LoVo (cell line): Measurements from ENCODE around the gene UNC13D.

Source experiments
- DNase-seq: peaks from one replicate; pipeline ENCODE4 v3.0.0-alpha.2; 2016; ENCODE audit warnings: low spot score

Gene UNC13D

DNA sequence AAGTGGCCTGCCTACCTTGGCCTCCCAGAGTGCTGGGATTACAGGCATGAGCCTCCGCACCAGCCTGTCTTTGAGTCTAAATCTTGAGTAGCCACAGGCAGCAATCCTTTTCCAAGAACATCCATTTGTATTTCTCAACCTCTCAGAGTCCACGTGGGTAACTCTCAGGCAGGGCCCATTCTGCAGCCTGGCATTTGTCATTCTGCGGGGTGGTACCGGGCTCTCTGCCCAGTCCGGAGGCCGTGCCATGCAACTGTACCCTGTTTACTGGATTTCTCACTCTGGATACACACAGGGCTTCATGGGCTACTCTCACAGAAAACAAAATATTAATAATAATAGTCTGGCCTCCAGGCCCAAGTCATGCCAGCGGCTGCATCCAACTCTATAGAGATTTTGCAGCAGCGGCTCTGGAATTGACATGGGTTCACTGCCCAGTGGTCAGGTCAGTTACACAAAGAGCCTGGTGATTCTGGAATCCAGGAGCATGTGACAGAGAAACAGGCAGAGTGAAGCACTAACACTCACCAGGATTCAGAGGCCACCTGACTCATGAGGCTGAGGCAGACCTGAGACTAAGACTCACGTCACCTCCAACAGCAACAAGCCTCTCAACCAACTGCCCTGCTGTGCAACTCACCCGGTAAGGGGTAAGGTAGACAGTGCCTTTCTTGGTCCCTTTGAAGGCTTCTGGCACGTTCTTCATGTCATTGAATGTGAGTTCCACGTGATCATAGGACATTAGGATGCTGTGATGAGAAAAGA, 6.9 kb upstream of the UNC13D start:
- DNase-seq, result no peak

GRCh38 chr17:75849724-75850123, 5.5 kb upstream of the UNC13D start:
- DNase-seq, result no peak

DNA sequence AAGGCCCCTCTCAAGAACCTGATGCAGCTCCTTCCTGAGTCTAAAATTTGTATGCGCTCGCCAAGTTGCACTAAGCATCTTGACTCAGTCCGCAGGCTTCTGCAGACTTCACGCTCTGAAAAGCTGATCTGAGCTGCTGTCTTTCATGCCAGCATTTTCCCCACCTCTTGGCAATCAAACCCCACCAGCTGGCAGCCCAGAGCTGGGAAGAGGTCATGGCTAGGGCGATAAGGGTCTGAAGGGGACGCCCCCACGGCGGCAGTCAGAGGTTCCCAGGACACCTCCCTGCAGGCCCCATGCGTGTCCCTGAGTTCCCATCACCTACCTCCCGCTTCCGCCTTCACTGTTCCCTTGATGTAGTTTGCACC, 5.1 kb upstream of the UNC13D start:
- DNase-seq, result no peak

DNA sequence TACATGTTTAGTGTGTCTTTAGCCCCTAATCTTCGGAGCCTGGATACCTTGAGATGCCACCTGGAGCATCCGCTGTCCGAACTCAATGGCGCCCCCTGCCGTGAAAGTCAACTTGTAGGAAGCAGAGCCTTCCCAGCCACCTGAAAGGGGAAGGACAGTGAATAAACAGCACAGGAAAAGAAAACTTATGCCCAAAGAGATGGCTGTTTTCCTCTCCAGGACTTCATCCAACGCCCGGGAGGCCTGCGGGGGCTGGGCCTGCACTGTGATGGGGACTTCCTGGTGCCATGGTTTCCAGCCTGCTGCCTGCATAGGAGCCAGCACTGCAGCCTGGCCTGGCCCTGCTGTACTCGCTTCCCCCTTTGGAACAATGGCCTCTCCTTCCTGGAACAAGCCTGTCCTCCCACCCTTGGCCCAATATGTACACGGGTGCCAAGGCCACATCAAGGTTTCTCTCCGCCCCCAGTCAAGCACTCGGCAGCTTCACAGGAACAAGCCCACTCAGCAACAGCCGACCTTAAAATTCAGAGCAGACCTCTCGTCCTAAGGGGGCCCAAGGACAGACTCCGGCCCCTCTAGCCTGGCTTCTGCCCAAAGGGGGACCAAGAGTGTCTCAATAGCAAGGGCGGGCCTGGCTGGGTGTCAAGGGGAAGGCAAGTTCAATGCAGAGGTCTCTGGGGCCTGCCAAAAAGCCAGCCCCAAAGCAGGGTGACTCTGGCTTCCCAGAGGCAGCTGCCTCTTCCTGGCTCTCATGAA, 4.5 kb upstream of the UNC13D start:
- peak; percentile 58 for DNase-seq

DNA sequence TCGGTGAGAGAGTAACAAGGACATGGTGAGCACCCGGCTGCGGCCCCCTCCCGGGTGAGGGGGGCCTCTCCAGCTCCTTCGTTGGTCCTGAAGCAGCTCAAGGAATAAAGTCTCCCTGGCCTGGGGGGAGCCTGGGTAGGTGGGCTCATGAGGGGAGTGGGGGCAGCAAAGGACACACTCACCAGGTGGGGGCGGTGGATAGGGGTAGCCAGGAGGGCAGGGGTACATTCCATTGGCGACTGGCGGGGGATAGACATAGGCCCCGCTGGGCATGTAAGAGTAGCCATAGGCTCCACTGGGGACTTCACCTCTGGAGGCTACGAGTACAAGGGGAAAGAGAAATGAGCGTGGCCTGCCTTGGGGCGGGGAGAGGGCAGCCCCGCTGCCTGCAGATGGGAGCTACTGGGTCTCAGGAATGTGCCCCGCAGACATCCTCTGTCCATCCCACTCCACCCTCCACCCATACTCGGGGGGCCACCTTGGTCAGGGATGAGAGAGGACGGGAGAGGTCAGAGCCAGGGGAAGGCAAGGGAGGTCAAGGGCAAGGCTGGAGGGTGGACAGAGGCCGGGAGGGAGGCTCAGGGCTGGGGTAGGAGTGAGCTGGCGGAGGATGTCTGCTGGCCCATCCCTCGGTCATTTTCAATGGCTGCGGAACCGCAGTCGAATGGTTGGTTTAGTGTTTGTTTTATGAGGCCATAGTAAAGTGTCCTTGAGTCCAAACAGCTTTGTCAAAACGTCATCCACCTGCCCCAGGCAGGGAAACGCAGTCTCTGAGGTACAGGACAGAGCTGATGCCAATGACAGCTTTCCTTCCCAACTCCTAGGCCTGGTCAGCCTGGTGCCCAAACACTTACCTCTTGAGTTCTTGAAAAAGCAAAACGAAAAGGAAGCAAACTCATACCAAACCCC, 3.7 kb upstream of the UNC13D start:
- no peak for DNase-seq

GRCh38 chr17:75846692-75847613, 2.7 kb upstream of the UNC13D start:
- DNase-seq, result no peak

- peak; percentile 70 for DNase-seq
These were observed 1.9 kb upstream of the UNC13D start for GRCh38 chr17:75845933-75846691.

- peak; percentile 96 for DNase-seq
These were observed 981 bp upstream of the UNC13D start for GRCh38 chr17:75845058-75845711.

- peak; percentile 94 for DNase-seq
These were observed 390 bp upstream of the UNC13D start for GRCh38 chr17:75844530-75845057.

- DNase-seq, result no peak
These were observed 1.1 kb downstream of the UNC13D start for GRCh38 chr17:75842963-75843576.

DNA sequence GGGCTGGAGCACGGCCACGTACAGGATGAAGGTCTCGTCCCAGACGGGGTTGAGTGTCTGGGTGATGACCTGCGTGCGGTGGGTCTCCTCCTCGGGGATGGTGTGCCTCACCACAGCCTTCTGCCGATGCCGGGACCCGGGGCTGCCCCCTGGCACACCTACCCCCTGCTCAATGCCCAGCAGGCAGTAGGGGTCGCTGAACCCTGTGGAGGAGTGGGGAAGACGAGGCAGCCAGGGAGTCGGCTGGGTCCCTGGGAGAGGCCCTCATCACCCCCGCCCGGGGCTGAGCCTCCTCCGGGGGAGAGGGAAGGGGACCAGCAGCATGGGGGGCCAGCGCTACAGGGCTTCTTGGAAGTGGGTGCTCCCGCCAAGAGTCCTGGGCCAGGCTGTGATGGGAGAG, 1.8 kb downstream of the UNC13D start:
- no peak for DNase-seq

DNA sequence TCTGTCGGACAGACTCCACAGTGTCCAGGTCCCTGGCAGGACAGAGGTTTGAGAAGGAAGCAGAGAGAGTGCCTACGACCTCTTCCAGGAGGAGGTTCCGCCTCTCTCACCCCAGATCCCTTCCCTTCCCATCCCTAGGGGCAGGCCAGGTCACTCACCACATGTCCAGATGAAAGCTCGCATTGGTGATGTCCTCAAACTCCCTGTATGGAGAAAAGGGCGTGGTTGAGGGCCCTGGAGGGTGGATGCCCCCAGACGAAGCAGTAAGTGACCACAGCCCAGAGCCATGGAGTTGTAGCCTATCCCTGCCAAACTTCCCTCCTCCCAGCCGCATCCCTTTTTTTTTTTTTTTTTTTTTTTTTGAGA, 3.4 kb downstream of the UNC13D start:
- DNase-seq, result no peak

DNA sequence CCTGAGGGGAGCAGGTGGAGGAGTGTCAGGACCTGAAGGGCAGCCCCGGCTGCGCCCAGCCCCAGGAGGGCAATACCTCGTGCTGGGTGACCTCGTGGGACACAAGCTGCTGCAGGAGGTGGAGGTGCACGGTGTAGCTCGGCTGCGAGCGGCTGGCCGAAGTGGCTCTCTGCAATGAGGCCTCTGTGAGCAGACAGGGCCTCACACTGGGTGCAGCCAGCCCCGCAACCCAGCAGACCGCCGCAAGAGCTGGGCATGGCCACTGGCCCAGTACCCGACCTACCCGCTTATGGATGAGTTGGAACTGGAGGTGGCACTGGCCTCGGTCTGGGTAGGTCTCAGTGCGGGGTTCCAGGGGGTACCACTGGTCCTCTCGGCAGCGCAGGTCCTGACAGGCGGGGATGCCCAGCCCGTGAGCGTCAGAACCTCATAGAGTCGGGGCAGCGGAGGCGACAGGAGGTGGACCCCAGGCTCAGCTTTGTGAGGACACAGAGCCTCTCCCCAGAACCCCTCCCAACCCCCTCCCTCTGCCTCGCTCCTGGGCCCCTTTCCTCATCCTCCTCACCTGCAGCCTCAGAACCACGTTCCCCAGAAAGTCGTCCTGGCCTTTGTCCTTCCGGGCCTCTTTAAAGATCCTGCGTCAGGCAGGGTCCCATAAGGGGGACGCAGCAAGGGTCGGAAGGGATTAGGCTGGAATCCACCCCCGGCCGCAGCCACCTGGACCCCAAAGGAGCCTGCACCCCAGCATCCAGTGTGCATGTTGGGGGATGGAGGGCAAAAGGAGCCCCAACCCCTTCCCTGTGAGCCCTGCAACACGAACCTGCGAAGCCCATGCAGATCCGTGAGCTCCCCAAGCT, 4.0 kb downstream of the UNC13D start:
- DNase-seq, result no peak

- no peak for DNase-seq
These were observed 5.8 kb downstream of the UNC13D start for GRCh38 chr17:75838410-75838809.

- no peak for DNase-seq
These were observed 6.3 kb downstream of the UNC13D start for GRCh38 chr17:75837899-75838298.

- DNase-seq, result no peak
These were observed 7.6 kb downstream of the UNC13D start for GRCh38 chr17:75836605-75837004.

DNA sequence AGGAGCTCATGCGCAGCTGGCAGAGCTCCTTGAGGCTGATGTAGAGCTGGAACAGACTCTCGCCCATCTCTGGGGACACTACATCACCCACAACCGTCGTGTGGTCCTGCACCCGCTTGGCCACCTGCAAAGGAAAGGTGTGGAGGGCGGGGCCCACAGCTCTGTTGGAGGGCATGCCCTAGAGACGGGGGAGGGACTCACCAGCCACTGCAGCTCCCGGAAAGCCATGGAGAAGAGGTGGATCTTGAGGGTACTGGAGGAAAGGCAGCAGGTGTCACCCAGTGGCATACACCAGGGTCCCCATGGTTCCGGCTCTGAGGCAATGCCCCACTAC, 8.6 kb downstream of the UNC13D start:
- DNase-seq, result no peak

GRCh38 chr17:75834928-75835653, 9.1 kb downstream of the UNC13D start:
- no peak for DNase-seq
